Mucosa of descending colon (tissue), 3 donors: ENCODE data around the gene TOMM22. TPM values are rescaled to one million over a fixed set of nuclear protein-coding genes. Genes with fewer than 3 reads are reported as not detected.

Experiments used
- ATAC-seq: fragments of 200-7000 bp; cut with Tn5 transposase; one replicate; pipeline ENCODE4 v1.9.1; 2020; ENCODE audit warnings: mild to moderate bottlenecking, moderate library complexity
- DNase-seq, 3 donors: peaks; one replicate each; pipeline ENCODE4 v3.0.0-alpha.2; 2020
- H3K36me3 ChIP-seq: fragments of 200-600 bp; one replicate; pipeline ENCODE4 v1.8.0; 2021; ENCODE audit warnings: low read depth, mild to moderate bottlenecking
- H3K4me1 ChIP-seq: fragments of 200-600 bp; one replicate; pipeline ENCODE4 v1.8.0; 2021; ENCODE audit warnings: low read depth, mild to moderate bottlenecking
- H3K4me3 ChIP-seq: fragments of 200-600 bp; one replicate; pipeline ENCODE4 v1.8.0; 2021; ENCODE audit warnings: mild to moderate bottlenecking
- H3K9me3 ChIP-seq: fragments of 200-600 bp; one replicate; pipeline ENCODE4 v1.8.0; 2021; ENCODE audit warnings: mild to moderate bottlenecking
- CTCF ChIP-seq: fragments of 200-600 bp; IDR thresholded peaks from one replicate; pipeline ENCODE4 v1.8.0; 2022; ENCODE audit warnings: antibody characterized with exemption, mild to moderate bottlenecking
- intact Hi-C, 2 donors: fragments of 100-400 bp; cut with DNase I in 1 of 2; cut with micrococcal nuclease in 1 of 2; formaldehyde crosslinking; loops; one replicate each; pipeline versions ENCODE4 v1.11.0 to v1.11.1; 2022; cut with DNase I, micrococcal nuclease
- total RNA-seq, 3 donors: library from RNA; stranded (reverse); fragmentation: NEBNext Ultra II Directional in 2 of 3; extraction: Animal tissue kit (Norgen Biotek cat#: 25700) in 2 of 3; gene quantifications; one replicate each; pipeline versions ENCODE4 v1.2.1 to v1.2.4, GENCODE V29; 2021 to 2023
- donor health status: DM: no; HTN: no; CAD: no; lungs with moderate emphysema.
- donor health status: DM: no; HTN: no; CAD: no.
- donor health status: DM: no; HTN: yes; CAD: no.

Gene TOMM22
- total RNA-seq, 3 donors from 2014 or later: 64.5 to 84.4 (median 72.4) TPM

DNA sequence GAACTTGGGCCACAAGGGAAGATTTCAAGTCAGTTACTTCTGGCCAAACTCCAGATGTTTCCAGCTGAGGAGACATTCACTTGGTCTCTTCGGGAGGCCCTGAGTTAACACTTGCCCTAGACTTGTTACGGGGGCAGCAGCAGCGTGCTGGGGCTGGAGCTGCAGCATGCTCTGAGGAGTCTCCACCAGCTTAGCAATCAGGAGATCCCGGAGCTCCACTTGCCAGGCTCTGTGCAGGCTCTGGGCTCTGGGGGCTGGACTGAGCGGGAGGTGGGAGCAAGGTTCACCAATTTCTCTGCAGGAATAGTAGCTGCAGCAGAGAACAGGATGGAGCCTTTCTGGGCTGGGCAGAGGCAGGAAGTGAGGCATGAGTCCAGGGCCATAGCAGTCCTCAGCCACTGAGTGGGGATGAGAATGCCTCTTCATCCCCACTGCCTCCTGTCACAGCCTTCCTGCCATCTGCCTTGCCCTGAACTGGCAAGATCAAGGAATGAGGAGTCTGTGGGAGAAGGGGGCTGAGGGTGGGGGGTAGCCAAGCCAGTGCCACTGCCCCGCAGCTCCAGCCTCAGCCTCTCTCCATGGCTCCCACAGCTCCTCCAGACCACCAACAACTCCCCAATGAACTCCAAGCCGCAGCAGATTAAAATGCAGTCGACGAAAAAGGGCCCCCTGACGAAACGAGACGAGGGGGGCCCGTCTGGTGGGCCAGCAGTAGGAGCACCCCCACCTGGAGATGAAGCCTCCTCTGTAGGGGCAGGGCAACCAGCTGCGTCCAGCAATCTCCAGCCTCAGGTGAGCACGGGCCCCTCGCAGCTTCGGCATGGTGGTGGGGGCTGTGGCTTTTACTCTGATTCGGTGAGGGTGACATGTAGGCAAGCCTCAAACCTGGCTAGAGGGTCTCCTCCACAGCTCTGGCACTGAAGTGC lies 47.4 kb downstream of the TOMM22 start:
- peak in 2 of 3 donors; percentile 11 to 39 for DNase-seq
- TF ChIP-seq CTCF: no peak

DNA sequence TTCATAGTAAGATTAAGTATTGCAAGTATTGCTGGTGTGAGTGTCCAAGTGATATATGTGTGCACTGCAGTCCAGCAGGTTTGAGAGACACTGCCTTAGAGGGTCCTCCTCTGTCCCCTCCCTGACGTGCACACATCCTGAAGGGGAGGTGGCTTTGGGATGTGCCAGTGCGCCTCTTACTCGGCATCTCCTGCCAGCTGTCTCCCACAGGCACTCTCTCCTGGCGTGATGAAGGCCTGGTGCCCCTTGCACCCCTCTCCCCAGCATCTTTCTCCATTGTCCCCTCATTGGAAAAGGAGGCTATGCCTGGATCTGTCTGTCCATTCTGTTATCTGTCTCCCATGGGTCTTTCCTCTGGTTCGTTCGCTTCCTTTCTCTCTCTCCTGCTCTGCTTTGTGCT lies 48.2 kb downstream of the TOMM22 start:
- no peak overlapping the region for H3K4me3 ChIP-seq
- DNase-seq (peak in 1 of 3 donors; percentile 22), ATAC-seq (no peak)
- H3K36me3 ChIP-seq: peaks cover 8% of the 10 kb centered on the region
- no peaks in the 10 kb centered on the region for H3K9me3 ChIP-seq
- intact Hi-C loops: no loop called here
- H3K4me1 ChIP-seq: peaks cover 6% of the 10 kb centered on the region
- TF ChIP-seq CTCF: no peak

More for the DNA sequence above, 47.4 kb downstream of the TOMM22 start:
- Histone ChIP-seq H3K36me3 (peaks cover 8% of the 10 kb centered on the region), H3K4me3 (no peak overlapping the region), H3K4me1 (peaks cover 6% of the 10 kb centered on the region), H3K9me3 (no peaks in the 10 kb centered on the region)
- no peak for ATAC-seq
- intact Hi-C loops: no loop called here

GRCh38 chr22:38730411-38730871 lies 48.7 kb downstream of the TOMM22 start:
- Histone ChIP-seq H3K4me3 (no peak overlapping the region), H3K4me1 (peaks cover 6% of the 10 kb centered on the region), H3K9me3 (no peaks in the 10 kb centered on the region), H3K36me3 (peaks cover 8% of the 10 kb centered on the region)
- peak in 1 of 3 donors; percentile 29 for DNase-seq
- intact Hi-C loops: no loop called here
- no peak for TF ChIP-seq CTCF
- no peak for ATAC-seq

DNA sequence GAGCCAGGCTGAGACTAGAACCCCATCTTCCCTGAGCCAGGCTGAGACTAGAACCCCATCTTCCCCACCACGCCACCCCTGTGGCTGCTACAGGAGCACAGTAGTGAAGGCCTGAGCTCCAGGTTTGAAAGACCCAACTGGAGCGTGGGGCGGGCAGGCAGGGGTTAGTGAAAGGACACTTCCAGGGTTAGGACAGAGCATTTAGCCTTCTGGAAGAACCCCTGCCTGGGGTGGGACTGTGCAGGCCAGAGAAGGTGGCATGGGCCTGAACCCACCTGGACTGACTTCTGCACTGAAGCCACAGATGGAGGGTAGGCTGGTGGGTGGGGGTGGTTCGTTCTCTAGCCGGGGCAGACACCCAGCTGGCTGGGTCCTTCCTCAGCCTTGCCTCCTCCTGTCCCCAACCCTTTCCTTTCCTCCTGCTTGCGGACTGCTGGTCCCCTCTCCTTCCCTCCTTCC lies 50.0 kb downstream of the TOMM22 start:
- Histone ChIP-seq H3K9me3 (no peaks in the 10 kb centered on the region), H3K4me1 (peaks cover 6% of the 10 kb centered on the region), H3K4me3 (no peak overlapping the region), H3K36me3 (peaks cover 8% of the 10 kb centered on the region)
- no peak for ATAC-seq
- intact Hi-C loops: no loop called here
- no peak for TF ChIP-seq CTCF
- DNase-seq: peak in 1 of 3 donors; percentile 39

GRCh38 chr22:38732251-38732815 lies 50.6 kb downstream of the TOMM22 start:
- peak in 2 of 3 donors; percentile 24 to 29 for DNase-seq
- ATAC-seq: no peak
- Histone ChIP-seq H3K4me1 (peaks cover 6% of the 10 kb centered on the region), H3K9me3 (no peaks in the 10 kb centered on the region), H3K36me3 (peaks cover 8% of the 10 kb centered on the region), H3K4me3 (no peak overlapping the region)
- intact Hi-C loops: no loop called here
- no peak for TF ChIP-seq CTCF
